ENCODE results near the gene KIFBP. TPM values are rescaled to one million over a fixed set of nuclear protein-coding genes. Genes with fewer than 3 reads are reported as not detected.

KIFBP gene
- total and polyA plus RNA-seq, 2 of the 13 experiments (the other 11 are each of a cell fraction or from before 2014, with no cell fraction given), result 13.0 to 21.9 TPM

DNA sequence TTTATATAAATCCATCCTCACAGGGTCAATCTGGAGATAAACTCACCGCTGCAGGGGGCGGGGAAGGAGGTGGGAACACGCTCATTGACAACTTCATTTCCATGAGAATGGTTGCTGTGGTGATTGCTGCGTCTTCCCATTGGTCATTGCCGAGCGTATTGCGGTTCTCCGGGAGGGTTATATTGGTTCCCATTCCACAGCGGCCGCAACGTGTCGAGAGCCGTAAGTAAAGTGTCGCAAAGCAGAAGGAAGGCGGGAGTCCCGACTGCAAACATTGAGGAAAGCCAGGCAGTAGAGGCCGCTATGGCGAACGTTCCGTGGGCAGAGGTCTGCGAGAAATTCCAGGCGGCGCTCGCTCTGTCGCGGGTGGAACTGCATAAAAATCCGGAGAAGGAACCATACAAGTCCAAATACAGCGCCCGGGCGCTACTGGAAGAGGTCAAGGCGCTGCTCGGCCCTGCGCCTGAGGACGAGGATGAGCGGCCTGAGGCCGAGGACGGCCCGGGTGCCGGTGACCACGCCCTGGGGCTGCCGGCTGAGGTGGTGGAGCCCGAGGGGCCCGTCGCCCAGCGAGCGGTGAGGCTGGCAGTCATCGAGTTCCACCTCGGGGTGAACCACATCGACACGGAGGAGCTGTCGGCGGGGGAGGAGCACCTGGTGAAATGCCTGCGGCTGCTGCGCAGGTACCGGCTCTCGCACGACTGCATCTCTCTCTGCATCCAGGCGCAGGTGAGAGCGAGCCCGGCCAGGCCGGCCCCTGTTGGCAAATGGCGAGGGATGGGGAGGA lies at the start of gene KIFBP (continued):
- TF ChIP-seq, protein P1, sequence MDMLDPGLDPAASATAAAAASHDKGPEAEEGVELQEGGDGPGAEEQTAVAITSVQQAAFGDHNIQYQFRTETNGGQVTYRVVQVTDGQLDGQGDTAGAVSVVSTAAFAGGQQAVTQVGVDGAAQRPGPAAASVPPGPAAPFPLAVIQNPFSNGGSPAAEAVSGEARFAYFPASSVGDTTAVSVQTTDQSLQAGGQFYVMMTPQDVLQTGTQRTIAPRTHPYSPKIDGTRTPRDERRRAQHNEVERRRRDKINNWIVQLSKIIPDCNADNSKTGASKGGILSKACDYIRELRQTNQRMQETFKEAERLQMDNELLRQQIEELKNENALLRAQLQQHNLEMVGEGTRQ (IDR thresholded peaks at IDR 0.05; ENCODE audit: low read depth, low read length), result no peak
- TF ChIP-seq, protein P1 (CRISPR knock-in tag; IDR thresholded peaks at IDR 0.05; ENCODE audit: borderline replicate concordance), result no peak
- TF ChIP-seq, protein P2, sequence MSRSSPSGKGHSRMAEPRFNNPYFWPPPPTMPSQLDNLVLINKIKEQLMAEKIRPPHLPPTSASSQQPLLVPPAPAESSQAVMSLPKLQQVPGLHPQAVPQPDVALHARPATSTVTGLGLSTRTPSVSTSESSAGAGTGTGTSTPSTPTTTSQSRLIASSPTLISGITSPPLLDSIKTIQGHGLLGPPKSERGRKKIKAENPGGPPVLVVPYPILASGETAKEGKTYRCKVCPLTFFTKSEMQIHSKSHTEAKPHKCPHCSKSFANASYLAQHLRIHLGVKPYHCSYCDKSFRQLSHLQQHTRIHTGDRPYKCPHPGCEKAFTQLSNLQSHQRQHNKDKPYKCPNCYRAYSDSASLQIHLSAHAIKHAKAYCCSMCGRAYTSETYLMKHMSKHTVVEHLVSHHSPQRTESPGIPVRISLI (CRISPR knock-in tag; IDR thresholded peaks at IDR 0.05; ENCODE audit: borderline replicate concordance), result no peak
- peak; percentile 42; the same call in 1 of the 2 replicates for TF ChIP-seq KAT7 (CRISPR knock-in tag; IDR thresholded peaks at IDR 0.05; ENCODE audit: borderline replicate concordance)
- TF ChIP-seq, protein P3, sequence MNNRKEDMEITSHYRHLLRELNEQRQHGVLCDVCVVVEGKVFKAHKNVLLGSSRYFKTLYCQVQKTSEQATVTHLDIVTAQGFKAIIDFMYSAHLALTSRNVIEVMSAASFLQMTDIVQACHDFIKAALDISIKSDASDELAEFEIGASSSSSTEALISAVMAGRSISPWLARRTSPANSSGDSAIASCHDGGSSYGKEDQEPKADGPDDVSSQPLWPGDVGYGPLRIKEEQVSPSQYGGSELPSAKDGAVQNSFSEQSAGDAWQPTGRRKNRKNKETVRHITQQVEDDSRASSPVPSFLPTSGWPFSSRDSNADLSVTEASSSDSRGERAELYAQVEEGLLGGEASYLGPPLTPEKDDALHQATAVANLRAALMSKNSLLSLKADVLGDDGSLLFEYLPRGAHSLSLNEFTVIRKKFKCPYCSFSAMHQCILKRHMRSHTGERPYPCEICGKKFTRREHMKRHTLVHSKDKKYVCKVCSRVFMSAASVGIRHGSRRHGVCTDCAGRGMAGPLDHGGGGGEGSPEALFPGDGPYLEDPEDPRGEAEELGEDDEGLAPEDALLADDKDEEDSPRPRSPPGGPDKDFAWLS (CRISPR knock-in tag; IDR thresholded peaks at IDR 0.05; ENCODE audit: borderline replicate concordance), result no peak
- no peak for TF ChIP-seq KAT2B (IDR thresholded peaks at IDR 0.05; ENCODE audit: borderline replicate concordance, low read depth, low read length)
- TF ChIP-seq FOXO1 (CRISPR knock-in tag; IDR thresholded peaks at IDR 0.05), result no peak; the same call in none of the 2 replicates
- TF ChIP-seq ZNF709 (CRISPR knock-in tag; IDR thresholded peaks at IDR 0.05), result peak; percentile 65; the same call in 1 of the 2 replicates
- TF ChIP-seq ZNF225 (CRISPR knock-in tag; IDR thresholded peaks at IDR 0.05), result 0 out of 2 replicates have a peak, but pooled peaks have one; percentile 27
- TF ChIP-seq THYN1 (CRISPR knock-in tag; IDR thresholded peaks at IDR 0.05; ENCODE audit: borderline replicate concordance, low read depth), result no peak
- TF ChIP-seq ZNF776 (CRISPR knock-in tag; IDR thresholded peaks at IDR 0.05), result peak; percentile 44; the same call in 1 of the 2 replicates
- TF ChIP-seq ZNF564 (CRISPR knock-in tag; IDR thresholded peaks at IDR 0.05), result 0 out of 2 replicates have a peak, but pooled peaks have one; percentile 48
- TF ChIP-seq EED (CRISPR knock-in tag; IDR thresholded peaks at IDR 0.05), result no peak
- TF ChIP-seq SOX6 (IDR thresholded peaks at IDR 0.05), result no peak
- peak; percentile 93 for TF ChIP-seq SOX6 (CRISPR knock-in tag; IDR thresholded peaks at IDR 0.05)
- 0 out of 2 replicates have a peak, but pooled peaks have one; percentile 21 for TF ChIP-seq HOXA5 (CRISPR knock-in tag; IDR thresholded peaks at IDR 0.05)
- TF ChIP-seq NR3C1 (CRISPR knock-in tag; IDR thresholded peaks at IDR 0.05), result no peak
- peak; percentile 66; the same call in 1 of the 2 replicates for TF ChIP-seq HNRNPL (IDR thresholded peaks at IDR 0.05; ENCODE audit: low read depth, low read length)
- 0 out of 2 replicates have a peak, but pooled peaks have one; percentile 61 for TF ChIP-seq KLF6 (CRISPR knock-in tag; IDR thresholded peaks at IDR 0.05)
- TF ChIP-seq, protein P4, sequence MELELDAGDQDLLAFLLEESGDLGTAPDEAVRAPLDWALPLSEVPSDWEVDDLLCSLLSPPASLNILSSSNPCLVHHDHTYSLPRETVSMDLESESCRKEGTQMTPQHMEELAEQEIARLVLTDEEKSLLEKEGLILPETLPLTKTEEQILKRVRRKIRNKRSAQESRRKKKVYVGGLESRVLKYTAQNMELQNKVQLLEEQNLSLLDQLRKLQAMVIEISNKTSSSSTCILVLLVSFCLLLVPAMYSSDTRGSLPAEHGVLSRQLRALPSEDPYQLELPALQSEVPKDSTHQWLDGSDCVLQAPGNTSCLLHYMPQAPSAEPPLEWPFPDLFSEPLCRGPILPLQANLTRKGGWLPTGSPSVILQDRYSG (CRISPR knock-in tag; IDR thresholded peaks at IDR 0.05), result no peak
- TF ChIP-seq ZNF672 (CRISPR knock-in tag; IDR thresholded peaks at IDR 0.05), result no peak
- TF ChIP-seq PPARG (CRISPR knock-in tag; conservative IDR thresholded peaks at IDR 0.05), result 0 out of 2 replicates have a peak, but pooled peaks have one; percentile 8
- TF ChIP-seq, protein P5, sequence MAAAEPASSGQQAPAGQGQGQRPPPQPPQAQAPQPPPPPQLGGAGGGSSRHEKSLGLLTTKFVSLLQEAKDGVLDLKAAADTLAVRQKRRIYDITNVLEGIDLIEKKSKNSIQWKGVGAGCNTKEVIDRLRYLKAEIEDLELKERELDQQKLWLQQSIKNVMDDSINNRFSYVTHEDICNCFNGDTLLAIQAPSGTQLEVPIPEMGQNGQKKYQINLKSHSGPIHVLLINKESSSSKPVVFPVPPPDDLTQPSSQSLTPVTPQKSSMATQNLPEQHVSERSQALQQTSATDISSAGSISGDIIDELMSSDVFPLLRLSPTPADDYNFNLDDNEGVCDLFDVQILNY (CRISPR knock-in tag; conservative IDR thresholded peaks at IDR 0.05), result 0 out of 2 replicates have a peak, but pooled peaks have one; percentile 62
- TF ChIP-seq RBFOX2 (IDR thresholded peaks at IDR 0.05; ENCODE audit: low read depth, low read length), result peak; percentile 84
